NCI-H2171 treated with DMSO at 0.1 percent for 48 hours (cell line): Measurements from ENCODE around the gene PJA2.

Experiments used
- DNase-seq: peaks from one replicate; lab custom pipeline; 2025; lab: John Stamatoyannopoulos, UW

PJA2 gene

GRCh38 chr5:109408991-109409843, 557 bp downstream of the PJA2 start:
- DNase-seq, result peak; percentile 58

- no peak for DNase-seq
Observed at GRCh38 chr5:109407913-109408312, 1.9 kb downstream of the PJA2 start.

GRCh38 chr5:109406719-109407118, 3.1 kb downstream of the PJA2 start:
- no peak for DNase-seq

DNA sequence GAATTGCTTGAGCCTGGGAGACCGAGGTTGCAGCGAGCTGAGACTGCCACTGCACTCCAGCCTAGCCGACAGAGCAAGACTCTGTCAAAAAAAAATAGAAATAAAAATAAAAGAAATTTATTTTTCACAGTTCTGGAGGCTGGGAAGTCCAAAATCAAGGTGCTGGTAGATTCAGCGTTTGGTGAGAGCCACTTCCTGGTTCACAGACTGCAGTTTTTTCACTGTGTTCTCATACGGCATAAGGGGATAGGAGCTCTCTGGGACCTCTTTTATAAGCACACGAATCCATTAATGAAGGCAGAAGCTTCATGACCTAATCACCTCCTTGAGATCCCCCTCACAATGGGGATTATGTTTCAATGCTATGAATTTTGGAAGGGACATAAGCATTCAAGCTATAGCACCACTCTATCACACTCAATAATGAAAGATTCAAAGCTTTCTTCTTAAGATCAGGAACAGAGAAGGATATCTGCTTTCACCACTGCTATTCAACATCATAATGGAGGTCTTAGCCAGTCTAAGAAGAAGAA, 5.3 kb downstream of the PJA2 start:
- DNase-seq, result no peak

- DNase-seq, result no peak
Observed at GRCh38 chr5:109403469-109403868, 6.3 kb downstream of the PJA2 start.

DNA sequence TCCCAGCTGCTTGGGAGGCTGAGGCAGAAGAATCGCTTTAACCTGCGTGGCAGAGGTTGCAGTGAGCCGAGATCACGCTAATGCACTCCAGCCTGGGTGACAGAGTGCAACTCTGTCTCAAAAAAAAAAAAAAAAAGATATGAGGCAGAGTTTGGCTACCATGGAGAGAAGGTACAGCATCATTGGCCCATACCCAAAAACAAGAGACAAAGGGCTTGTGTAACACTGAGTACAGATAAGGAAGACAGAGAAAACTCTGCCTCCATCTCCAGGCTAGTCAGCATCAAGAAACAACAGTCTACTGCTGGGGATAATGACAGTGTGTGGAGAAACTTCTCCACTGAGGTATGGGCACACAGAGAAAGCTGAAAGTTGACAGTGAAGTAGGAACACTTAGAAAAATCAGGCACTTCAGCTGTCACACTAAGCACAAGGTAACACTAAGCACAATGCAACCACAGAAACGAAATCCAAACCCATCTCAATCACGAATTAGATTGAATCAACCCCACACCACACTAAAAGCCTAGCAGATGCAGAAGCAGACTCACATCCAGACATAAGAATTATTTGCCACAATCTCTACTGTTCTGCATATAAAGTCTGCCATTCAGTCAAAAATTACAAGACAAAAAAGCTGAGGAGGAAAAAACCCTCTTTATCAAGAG, 10.5 kb downstream of the PJA2 start:
- DNase-seq, result no peak

GRCh38 chr5:109396965-109397364, 12.8 kb downstream of the PJA2 start:
- no peak for DNase-seq

DNA sequence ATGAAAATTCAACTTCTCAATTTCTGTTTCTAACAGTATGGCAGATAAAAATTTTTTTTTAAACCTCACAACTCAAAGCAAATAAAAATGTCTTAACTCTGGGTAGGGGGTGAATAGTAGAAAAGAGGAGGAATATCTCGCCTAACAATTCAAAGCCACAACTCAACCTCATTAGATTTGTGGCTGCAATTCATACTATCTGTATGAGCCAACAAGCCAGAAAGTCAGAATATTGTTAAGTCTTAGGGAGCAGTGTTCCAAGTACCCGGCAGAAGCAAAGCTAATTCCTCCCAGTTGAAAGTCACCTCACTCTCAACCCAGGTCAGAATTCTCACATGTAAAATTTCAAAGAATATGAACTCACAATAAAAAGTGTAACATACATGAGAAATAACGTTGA, 15.0 kb downstream of the PJA2 start:
- DNase-seq, result no peak

- DNase-seq, result no peak
Observed at GRCh38 chr5:109390188-109390587, 19.6 kb downstream of the PJA2 start.

- no peak for DNase-seq
Observed at GRCh38 chr5:109388407-109388806, 21.4 kb downstream of the PJA2 start.

- DNase-seq, result no peak
Observed at GRCh38 chr5:109387408-109387974, 22.3 kb downstream of the PJA2 start.

DNA sequence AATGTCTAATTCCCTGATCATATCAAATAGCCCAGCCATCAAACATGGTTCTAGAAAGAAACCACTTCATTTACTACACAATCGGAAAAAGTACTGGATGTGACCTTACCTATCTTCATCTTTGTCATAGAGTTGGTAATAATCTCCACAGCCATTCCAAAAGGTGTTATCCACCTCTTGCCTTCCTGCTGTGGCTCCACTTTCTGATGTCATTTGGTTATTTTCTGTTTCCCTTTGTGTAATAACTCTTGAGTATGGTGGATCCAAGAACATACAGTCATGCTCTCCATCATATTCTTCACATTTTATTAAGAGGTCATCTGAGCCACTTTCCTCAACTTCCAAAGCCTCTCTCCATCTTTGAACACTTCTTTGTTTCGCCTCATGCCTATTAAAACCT, 31.7 kb downstream of the PJA2 start:
- no peak for DNase-seq

DNA sequence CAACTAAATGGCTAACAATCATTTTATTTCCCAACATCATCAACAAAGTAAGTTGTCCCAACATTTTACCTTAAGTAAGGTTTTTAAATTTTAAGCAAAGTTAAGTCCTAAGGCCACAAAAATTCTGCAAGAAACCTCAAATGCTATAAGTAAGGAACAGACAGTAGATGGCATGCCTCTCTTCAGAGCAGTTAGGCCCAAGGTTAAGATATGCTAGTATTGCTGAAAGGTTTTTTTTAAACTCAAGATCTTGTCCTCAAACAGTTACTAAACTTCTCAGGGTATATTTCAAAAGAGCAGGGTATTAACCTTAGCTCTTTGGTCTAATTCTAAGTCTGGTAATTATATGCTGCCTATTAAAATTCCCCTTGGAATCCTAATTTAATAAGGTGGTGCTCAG, 35.1 kb downstream of the PJA2 start:
- no peak for DNase-seq

DNA sequence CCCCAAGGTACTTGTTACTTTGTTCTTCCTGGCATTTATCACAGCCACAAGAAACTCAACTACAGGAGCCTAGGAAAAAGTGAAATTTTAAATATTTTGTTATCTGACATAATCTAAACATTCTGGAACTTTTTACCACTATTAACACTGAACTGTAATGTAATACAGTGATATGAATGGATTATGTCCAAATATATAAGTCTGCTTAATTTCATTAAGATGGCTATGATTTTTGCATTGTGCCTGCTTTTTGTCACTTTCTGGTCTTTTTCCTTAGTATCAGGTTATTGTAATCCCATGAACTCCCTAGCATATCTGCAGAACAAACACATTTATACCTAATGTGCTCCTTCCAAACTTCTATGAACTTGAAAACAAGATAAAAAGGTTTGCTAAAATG, 35.8 kb downstream of the PJA2 start:
- no peak for DNase-seq

- DNase-seq, result no peak
Observed at GRCh38 chr5:109370343-109370742, 39.4 kb downstream of the PJA2 start.

DNA sequence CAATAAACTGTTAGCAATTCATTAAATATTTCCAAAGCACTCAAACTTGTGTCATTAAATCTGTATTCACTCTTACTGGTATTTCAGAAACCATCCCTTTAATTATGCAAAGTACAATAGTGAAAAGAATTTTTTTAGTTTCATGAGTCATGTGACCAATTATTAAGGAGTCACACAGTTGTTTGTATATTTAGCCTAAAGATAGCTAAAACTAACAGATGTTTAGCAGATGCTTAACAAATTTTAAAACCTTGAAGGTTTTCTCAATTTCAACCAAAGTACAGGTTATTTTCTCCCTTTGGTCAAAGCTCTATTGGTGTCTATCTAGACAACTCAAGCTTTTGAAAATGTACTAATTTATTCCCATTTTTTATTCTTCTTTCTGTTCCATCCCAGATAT, 44.1 kb downstream of the PJA2 start:
- no peak for DNase-seq

DNA sequence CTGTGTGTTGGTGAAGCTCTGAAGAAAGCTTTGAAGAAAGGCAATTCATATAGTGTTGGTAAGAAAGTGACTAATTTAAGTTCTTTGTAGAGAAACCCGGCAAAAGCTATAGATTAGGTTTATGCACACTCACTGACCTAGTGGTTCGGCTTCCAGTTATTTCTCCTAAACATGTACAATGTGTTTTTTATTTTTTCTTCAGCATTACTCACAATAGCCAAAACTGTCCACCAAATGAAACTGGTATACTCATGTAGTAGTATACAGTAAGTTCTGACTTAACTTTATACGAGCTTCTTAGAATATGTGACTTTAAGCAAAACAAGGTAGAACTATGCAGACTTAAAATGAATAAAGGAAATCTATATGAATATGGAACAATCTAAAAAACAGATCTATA, 44.8 kb downstream of the PJA2 start:
- DNase-seq, result no peak

- no peak for DNase-seq
Observed at GRCh38 chr5:109359642-109360041, 50.1 kb downstream of the PJA2 start.

DNA sequence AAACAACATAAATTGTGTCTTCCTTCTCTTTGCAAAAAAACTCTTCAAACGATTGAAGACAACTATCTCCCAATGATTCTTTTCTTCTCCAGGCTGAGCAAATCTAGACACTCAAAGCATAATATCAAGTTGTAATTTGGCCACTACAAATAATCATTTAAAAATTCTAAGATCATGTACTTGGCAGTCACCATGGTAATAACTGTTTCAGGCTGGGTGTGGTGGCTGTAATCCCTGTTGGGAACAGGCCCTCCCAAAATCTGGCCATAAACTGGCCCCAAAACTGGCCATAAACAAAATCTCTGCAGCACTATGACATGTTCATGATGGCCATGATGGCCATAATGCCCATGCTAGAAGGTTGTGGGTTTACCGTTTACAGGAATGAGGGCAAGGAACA, 52.0 kb downstream of the PJA2 start:
- no peak for DNase-seq

GRCh38 chr5:109354761-109355160, 55.0 kb downstream of the PJA2 start:
- no peak for DNase-seq

GRCh38 chr5:109351988-109352864, 57.5 kb downstream of the PJA2 start:
- DNase-seq, result no peak
